Immature natural killer cell (primary cell): ENCODE measurements around the gene STAMBPL1. TPM values are rescaled to one million over a fixed set of nuclear protein-coding genes. Genes with fewer than 3 reads are reported as not detected.
A peak's percentile ranks its signal among the peaks of the same experiment; 100 is the strongest.

Experiments used
- DNase-seq, 3 donors: peaks; one replicate each; pipeline ENCODE4 v3.0.0; 2022; ENCODE audit warnings: mixed read lengths in 1 of 3
- H3K27ac Mint-ChIP-seq, 6 donors: one replicate each; pipeline ENCODE4 v1.8.0; 2020; ENCODE audit warnings: mixed read lengths in 6 of 6, mild to moderate bottlenecking in 5 of 6, inconsistent platforms in 4 of 6, moderate library complexity in 3 of 6
- H3K27me3 Mint-ChIP-seq, 3 donors: one replicate each; pipeline ENCODE4 v1.8.0; 2020 to 2021; ENCODE audit warnings: low read depth in 3 of 3, mild to moderate bottlenecking in 3 of 3, mixed read lengths in 3 of 3, moderate library complexity in 3 of 3, inconsistent platforms in 1 of 3
- H3K36me3 Mint-ChIP-seq, 3 donors: one replicate each; pipeline ENCODE4 v1.8.0; 2020; ENCODE audit warnings: mixed read lengths in 3 of 3, inconsistent platforms in 2 of 3, mild to moderate bottlenecking in 2 of 3
- H3K4me1 Mint-ChIP-seq, 2 donors: one replicate each; pipeline ENCODE4 v1.8.0; 2020; ENCODE audit warnings: inconsistent platforms in 2 of 2, mild to moderate bottlenecking in 2 of 2, mixed read lengths in 2 of 2, moderate library complexity in 1 of 2
- H3K4me3 Mint-ChIP-seq, 5 donors: one replicate each; pipeline ENCODE4 v1.8.0; 2020; ENCODE audit warnings: mild to moderate bottlenecking in 5 of 5, mixed read lengths in 5 of 5, inconsistent platforms in 3 of 5, moderate library complexity in 3 of 5
- H3K9me3 Mint-ChIP-seq, 6 donors: one replicate each; pipeline ENCODE4 v1.8.0; 2020; ENCODE audit warnings: mild to moderate bottlenecking in 6 of 6, mixed read lengths in 6 of 6, inconsistent platforms in 4 of 6, moderate library complexity in 3 of 6
- polyA plus RNA-seq, 3 donors: library from polyadenylated mRNA; unstranded; fragments of 300-500 nt; fragmentation: Illumina TruSeq; gene quantifications; one replicate each; pipeline ENCODE4 v1.2.3, GENCODE V29; 2021

STAMBPL1 gene
- polyA plus RNA-seq, 3 donors from 2014 or later = 4.2 to 8.4 (median 7.3) TPM

DNA sequence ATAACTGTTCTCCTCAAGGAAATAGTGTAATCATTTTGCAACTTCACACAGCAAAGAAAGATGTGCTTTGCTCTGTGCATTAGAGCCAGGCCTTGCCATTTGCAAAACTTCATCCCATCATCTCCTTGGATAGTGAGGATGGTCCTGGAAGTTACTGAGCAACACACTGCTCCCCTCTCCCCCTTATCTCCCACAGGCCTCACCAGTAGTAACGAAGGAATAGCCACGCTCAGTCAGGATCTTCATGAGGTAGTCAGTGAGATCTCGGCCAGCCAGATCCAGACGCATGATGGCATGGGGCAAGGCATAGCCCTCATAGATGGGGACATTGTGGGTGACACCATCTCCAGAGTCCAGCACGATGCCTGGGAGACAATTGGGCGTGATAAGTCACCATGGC lies 61.0 kb downstream of the STAMBPL1 start:
- Mint-ChIP-seq H3K4me1 (no peaks in the 10 kb centered on the region), H3K9me3 (no peaks in the 10 kb centered on the region), H3K27ac (no peak overlapping the region), H3K36me3 (peaks cover 3 to 16% (median 7%) of the 10 kb centered on the region in 3 donors), H3K27me3 (no peaks in the 10 kb centered on the region), H3K4me3 (no peak overlapping the region)
- DNase-seq = no peak

- Mint-ChIP-seq H3K9me3 (no peaks in the 10 kb centered on the region), H3K27me3 (no peaks in the 10 kb centered on the region), H3K4me3 (no peak overlapping the region), H3K36me3 (peaks cover 3 to 12% (median 8%) of the 10 kb centered on the region in 3 donors), H3K27ac (peak overlapping the region in 2 of 6 donors; percentile 12 to 36), H3K4me1 (no peaks in the 10 kb centered on the region)
- DNase-seq = no peak
Observed at GRCh38 chr10:88943778-88944177, 63.7 kb downstream of the STAMBPL1 start.

DNA sequence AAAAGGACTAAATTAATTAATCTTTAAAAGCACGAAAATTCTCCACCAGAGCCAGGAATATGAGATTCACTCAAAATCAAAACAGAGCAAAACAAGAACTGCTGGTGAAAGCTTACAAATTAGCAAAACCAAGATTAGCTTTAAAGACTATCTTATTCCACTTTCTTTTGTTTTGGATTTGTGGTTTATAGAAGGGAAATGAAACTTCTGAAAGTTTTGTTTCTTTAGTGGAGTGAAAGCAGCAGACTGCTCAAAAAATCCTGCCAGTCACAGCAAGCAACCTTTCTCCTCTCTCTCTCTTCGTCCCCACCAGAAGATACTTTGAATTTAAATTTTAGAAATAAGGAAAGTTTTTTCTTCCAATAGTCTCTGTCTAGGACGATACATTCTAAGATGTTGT lies 64.8 kb downstream of the STAMBPL1 start:
- Mint-ChIP-seq H3K9me3 (no peaks in the 10 kb centered on the region), H3K27ac (no peak overlapping the region), H3K36me3 (peaks cover 3 to 12% (median 4%) of the 10 kb centered on the region in 3 donors), H3K4me1 (no peaks in the 10 kb centered on the region), H3K27me3 (no peaks in the 10 kb centered on the region), H3K4me3 (no peak overlapping the region)
- DNase-seq = no peak

- Mint-ChIP-seq H3K4me1 (no peaks in the 10 kb centered on the region), H3K9me3 (no peaks in the 10 kb centered on the region), H3K36me3 (peaks cover 1 to 12% (median 4%) of the 10 kb centered on the region in 3 donors), H3K27me3 (no peaks in the 10 kb centered on the region), H3K4me3 (no peak overlapping the region), H3K27ac (no peak overlapping the region)
- no peak for DNase-seq
Observed at GRCh38 chr10:88946200-88946599, 66.2 kb downstream of the STAMBPL1 start.

GRCh38 chr10:88946965-88947590 lies 67.0 kb downstream of the STAMBPL1 start:
- H3K4me1 Mint-ChIP-seq = no peaks in the 10 kb centered on the region
- no peak overlapping the region for H3K27ac Mint-ChIP-seq
- H3K9me3 Mint-ChIP-seq = no peaks in the 10 kb centered on the region
- H3K36me3 Mint-ChIP-seq = peaks cover 0 to 12% (median 5%) of the 10 kb centered on the region in 3 donors
- DNase-seq = no peak
- no peaks in the 10 kb centered on the region for H3K27me3 Mint-ChIP-seq
- H3K4me3 Mint-ChIP-seq = no peak overlapping the region

DNA sequence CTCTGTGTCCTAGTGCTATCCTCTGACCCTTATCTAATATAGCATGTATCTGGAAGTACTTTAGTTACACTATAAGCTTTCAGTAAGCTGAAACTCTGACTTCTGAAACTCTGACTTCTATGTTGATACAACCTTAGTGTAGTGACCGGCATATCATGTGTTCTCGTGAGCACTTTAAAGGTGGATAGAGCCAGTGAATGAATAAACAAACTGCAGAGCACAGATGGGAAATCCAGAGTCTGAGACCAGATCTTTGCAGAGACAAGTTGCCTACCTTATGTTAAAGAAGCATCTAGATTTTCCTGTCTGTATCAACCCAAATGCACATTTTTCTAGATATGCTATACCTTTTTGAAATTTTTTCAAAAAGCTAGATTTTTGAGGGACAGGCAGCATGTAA lies 69.0 kb downstream of the STAMBPL1 start:
- no peaks in the 10 kb centered on the region for H3K9me3 Mint-ChIP-seq
- H3K27me3 Mint-ChIP-seq = peaks cover 0 to 2% (median 0%) of the 10 kb centered on the region in 3 donors
- H3K4me3 Mint-ChIP-seq = no peak overlapping the region
- peaks cover 0 to 2% of the 10 kb centered on the region in 2 donors for H3K4me1 Mint-ChIP-seq
- H3K27ac Mint-ChIP-seq = no peak overlapping the region
- peaks cover 0 to 9% (median 5%) of the 10 kb centered on the region in 3 donors for H3K36me3 Mint-ChIP-seq
- no peak for DNase-seq

GRCh38 chr10:88949912-88950837 lies 70.1 kb downstream of the STAMBPL1 start:
- Mint-ChIP-seq H3K9me3 (no peaks in the 10 kb centered on the region), H3K4me3 (no peak overlapping the region), H3K27ac (no peak overlapping the region), H3K27me3 (peaks cover 0 to 2% (median 0%) of the 10 kb centered on the region in 3 donors), H3K36me3 (peaks cover 0 to 9% (median 5%) of the 10 kb centered on the region in 3 donors), H3K4me1 (peaks cover 0 to 2% of the 10 kb centered on the region in 2 donors)
- DNase-seq = no peak

DNA sequence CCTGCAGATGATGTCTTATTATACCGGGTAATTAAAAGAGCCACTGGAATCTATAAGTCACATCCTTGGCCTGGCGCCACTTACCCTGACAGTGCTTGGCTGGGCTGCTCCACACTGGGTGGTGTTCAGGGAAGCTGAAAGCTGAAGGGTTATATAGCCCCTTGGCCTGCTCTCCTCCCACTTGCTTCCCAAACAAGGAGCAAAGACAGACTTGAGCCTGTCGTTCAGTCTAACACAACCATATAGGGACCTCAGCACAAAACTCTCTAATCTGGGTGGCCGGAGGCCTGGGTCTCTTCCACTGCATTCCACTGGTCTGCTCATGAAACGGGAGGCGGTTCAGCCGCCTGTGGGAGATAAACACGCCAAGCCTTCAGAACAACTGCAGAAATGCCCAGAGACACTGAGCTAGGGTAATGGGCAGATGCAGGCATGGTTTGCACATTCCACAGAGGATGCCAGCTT lies 72.6 kb downstream of the STAMBPL1 start, which contains the start of gene ACTA2:
Gene ACTA2, minus strand, starts transcription at position 127 of the 465 bp plus-strand sequence. CDS start 3,843 bp downstream, outside the sequence.
- no peaks in the 10 kb centered on the region for H3K9me3 Mint-ChIP-seq
- H3K4me1 Mint-ChIP-seq = peaks cover 0 to 2% of the 10 kb centered on the region in 2 donors
- no peak for DNase-seq
- H3K27me3 Mint-ChIP-seq = peaks cover 0 to 2% (median 0%) of the 10 kb centered on the region in 3 donors
- H3K4me3 Mint-ChIP-seq = no peak within 1 kb of the TSS
- no peak within 1 kb of the TSS for H3K27ac Mint-ChIP-seq
- H3K36me3 Mint-ChIP-seq = peaks cover 0 to 5% (median 4%) of the 10 kb centered on the region in 3 donors

GRCh38 chr10:88953662-88954061 lies 73.6 kb downstream of the STAMBPL1 start:
- Mint-ChIP-seq H3K4me3 (no peak overlapping the region), H3K4me1 (peaks cover 0 to 2% of the 10 kb centered on the region in 2 donors), H3K27me3 (peaks cover 0 to 2% (median 0%) of the 10 kb centered on the region in 3 donors), H3K27ac (no peak overlapping the region), H3K9me3 (no peaks in the 10 kb centered on the region), H3K36me3 (peaks cover 0 to 5% (median 0%) of the 10 kb centered on the region in 3 donors)
- DNase-seq = no peak

DNA sequence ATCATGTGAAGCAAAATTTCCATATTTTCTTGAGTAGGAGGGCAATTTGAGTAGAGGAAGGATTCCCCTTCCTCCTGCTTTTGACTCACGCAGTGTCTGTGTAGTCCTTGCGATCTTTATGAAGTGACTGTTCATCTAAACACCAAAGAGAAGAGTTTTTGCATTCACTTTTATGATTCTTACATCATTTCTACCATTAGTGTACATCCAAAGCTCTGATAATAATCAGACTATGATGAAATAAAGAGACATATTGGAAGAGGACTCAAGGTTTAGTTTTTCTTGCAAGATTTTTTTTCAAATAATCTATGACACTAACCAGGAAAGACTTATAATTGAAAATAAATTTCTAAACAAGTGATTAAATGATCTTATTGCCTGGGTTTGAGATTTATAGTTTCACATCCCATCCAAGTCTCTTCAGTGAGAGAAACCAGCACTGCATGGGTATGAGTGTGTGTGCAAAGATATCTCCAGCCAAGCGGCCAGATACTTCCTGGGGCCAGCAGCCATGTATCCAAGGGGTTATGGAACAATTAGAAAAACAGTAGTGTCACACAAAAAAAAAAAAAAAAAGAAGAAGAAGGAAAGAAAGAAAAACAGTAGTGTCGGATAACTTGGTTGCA lies 74.5 kb downstream of the STAMBPL1 start:
- Mint-ChIP-seq H3K4me1 (peaks cover 0 to 2% of the 10 kb centered on the region in 2 donors), H3K27ac (no peak overlapping the region), H3K27me3 (peaks cover 0 to 2% (median 0%) of the 10 kb centered on the region in 3 donors), H3K4me3 (no peak overlapping the region), H3K9me3 (no peaks in the 10 kb centered on the region), H3K36me3 (peaks cover 0 to 5% (median 0%) of the 10 kb centered on the region in 3 donors)
- DNase-seq = no peak

- Mint-ChIP-seq H3K4me3 (no peak overlapping the region), H3K4me1 (peaks cover 15 to 18% of the 10 kb centered on the region in 2 donors), H3K27me3 (peaks cover 0 to 2% (median 0%) of the 10 kb centered on the region in 3 donors), H3K9me3 (no peaks in the 10 kb centered on the region), H3K27ac (peak overlapping the region in 1 of 6 donors; percentile 76), H3K36me3 (no peaks in the 10 kb centered on the region)
- DNase-seq = no peak
Observed at GRCh38 chr10:88957381-88957780, 77.3 kb downstream of the STAMBPL1 start.

GRCh38 chr10:88958721-88959120 lies 78.7 kb downstream of the STAMBPL1 start:
- peaks cover 17 to 24% of the 10 kb centered on the region in 2 donors for H3K4me1 Mint-ChIP-seq
- H3K9me3 Mint-ChIP-seq = no peaks in the 10 kb centered on the region
- H3K4me3 Mint-ChIP-seq = no peak overlapping the region
- H3K27ac Mint-ChIP-seq = no peak overlapping the region
- DNase-seq = no peak
- no peaks in the 10 kb centered on the region for H3K36me3 Mint-ChIP-seq
- no peaks in the 10 kb centered on the region for H3K27me3 Mint-ChIP-seq

GRCh38 chr10:88960802-88961201 lies 80.8 kb downstream of the STAMBPL1 start:
- no peak for DNase-seq
- Mint-ChIP-seq H3K36me3 (no peaks in the 10 kb centered on the region), H3K27ac (no peak overlapping the region), H3K27me3 (no peaks in the 10 kb centered on the region), H3K4me3 (no peak overlapping the region), H3K9me3 (no peaks in the 10 kb centered on the region), H3K4me1 (peaks cover 15 to 24% of the 10 kb centered on the region in 2 donors)
